ENCODE results near the gene SGSH. TPM values are rescaled to one million over a fixed set of nuclear protein-coding genes. Genes with fewer than 3 reads are reported as not detected.
A peak's percentile ranks its signal among the peaks of the same experiment; 100 is the strongest.
"Not testable (repeated sequence)": the region's sequence is repeated elsewhere in the genome, so short reads cannot be mapped to it uniquely, and the experiment has no call there.

SGSH gene
- polyA plus RNA-seq, 1 donor (not counting 4 experiments of a cell fraction or from before 2014, with no cell fraction given) = 9.6 TPM

DNA sequence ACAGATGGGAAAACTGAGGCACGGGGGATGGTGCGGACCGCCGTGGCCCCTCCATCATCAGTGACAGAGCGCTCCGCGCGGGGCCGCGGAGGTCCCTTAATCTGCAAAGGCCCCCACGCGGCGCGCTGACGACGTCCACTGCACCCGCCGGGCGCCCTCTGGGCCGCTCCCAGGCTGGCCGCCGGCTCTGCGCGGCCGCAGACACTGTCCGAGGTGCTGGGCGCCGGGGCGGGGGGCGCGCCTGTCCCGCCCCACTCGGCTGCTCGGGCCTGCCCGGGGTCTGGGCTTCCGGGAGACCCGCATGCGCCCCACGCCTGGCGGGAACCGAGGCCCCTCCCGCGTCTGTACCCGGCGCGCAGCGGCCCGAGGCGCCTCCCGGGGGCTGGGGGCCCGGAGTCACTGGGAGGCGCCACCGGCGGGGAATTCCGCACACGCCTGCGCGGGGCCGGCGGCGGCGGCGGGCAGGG lies 40.0 kb upstream of the SGSH start:
- DNase-seq (ENCODE audit: low read depth, low spot score) = no peak
- no peak for TF ChIP-seq EZH2 (IDR thresholded peaks at IDR 0.05; ENCODE audit: low read length)
- TF ChIP-seq, protein P1, sequence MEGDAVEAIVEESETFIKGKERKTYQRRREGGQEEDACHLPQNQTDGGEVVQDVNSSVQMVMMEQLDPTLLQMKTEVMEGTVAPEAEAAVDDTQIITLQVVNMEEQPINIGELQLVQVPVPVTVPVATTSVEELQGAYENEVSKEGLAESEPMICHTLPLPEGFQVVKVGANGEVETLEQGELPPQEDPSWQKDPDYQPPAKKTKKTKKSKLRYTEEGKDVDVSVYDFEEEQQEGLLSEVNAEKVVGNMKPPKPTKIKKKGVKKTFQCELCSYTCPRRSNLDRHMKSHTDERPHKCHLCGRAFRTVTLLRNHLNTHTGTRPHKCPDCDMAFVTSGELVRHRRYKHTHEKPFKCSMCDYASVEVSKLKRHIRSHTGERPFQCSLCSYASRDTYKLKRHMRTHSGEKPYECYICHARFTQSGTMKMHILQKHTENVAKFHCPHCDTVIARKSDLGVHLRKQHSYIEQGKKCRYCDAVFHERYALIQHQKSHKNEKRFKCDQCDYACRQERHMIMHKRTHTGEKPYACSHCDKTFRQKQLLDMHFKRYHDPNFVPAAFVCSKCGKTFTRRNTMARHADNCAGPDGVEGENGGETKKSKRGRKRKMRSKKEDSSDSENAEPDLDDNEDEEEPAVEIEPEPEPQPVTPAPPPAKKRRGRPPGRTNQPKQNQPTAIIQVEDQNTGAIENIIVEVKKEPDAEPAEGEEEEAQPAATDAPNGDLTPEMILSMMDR (optimal IDR thresholded peaks at IDR 0.05 in 1 of 3, IDR thresholded peaks at IDR 0.05 in 1 of 3, conservative IDR thresholded peaks at IDR 0.05 in 1 of 3; ENCODE audit: extremely low read depth in 1 of 3, insufficient read depth in 2 of 3, low read length in 3 of 3) = peak in 1 of 3 experiments; percentile 0
- Histone ChIP-seq H3K27ac (ENCODE audit: control insufficient read depth, insufficient read depth, low read length) (peak overlapping the region; percentile 67), H3K9me1 (ENCODE audit: control insufficient read depth, extremely low read depth, insufficient read depth, low read length) (no peaks in the 10 kb centered on the region), H3K79me2 (ENCODE audit: control insufficient read depth, insufficient read depth, low read length) (peaks cover 14% of the 10 kb centered on the region), H4K20me1 (ENCODE audit: control insufficient read depth, extremely low read depth, insufficient read depth, low read length) (no peaks in the 10 kb centered on the region), H3K36me3 (ENCODE audit: control insufficient read depth in 2 of 2, extremely low read depth in 1 of 2, insufficient read depth in 2 of 2, low read length in 2 of 2) (peaks cover 6 to 8% of the 10 kb centered on the region in 2 experiments), H3K27me3 (ENCODE audit: control insufficient read depth, extremely low read depth, insufficient read depth, low read length) (no peaks in the 10 kb centered on the region), H3K4me3 (ENCODE audit: control insufficient read depth in 2 of 3, extremely low read depth in 1 of 3, insufficient read depth in 2 of 3, low read depth in 1 of 3, low read length in 3 of 3) (peak overlapping the region; percentile 14 to 53 (median 51)), H2AFZ (ENCODE audit: control insufficient read depth, low read length) (no peak overlapping the region), H3K9ac (ENCODE audit: control insufficient read depth, extremely low read depth, insufficient read depth, low read length) (peak overlapping the region; percentile 81), H3K4me2 (ENCODE audit: control insufficient read depth, extremely low read depth, insufficient read depth, low read depth, low read length) (peak overlapping the region; percentile 70), H3K4me1 (ENCODE audit: control insufficient read depth, extremely low read depth, insufficient read depth, low read length) (peaks cover 35% of the 10 kb centered on the region), H3K9me3 (ENCODE audit: control insufficient read depth, low read depth, low read length) (no peaks in the 10 kb centered on the region)
- dilution Hi-C loops (cut with MboI; ENCODE audit: extremely low pct_ligation_motif_present, low sequenced_read_pairs) = no loop called here
- FAIRE-seq = no peak

DNA sequence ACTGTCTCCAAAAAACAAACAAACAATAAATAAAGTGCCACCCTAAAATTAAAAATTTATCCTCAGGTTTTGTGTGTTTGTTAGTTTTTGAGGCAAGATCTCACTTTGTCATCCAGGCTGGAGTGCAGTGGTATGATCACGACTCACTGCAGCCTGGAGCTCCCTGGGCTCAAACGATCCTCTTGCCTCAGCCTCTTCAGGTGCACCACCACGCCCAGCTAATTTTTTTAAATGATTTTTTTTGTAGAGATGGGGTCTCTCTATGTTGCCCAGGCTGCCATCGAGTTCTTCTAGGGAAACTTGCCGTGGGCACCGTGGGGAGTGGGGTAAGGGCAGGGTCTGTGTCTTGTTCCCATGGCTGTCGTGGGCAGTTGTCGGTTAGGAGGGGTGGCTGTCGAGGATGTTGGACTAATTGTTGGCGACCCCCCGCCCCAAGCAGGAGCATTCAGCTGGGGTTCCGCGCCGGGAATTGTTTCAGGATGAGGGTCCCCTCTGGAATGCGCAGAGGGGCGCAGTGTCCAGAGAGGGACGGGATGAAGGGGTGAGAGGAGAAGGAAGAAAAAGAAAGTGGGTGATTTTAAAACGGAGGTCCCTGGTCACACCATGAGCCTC lies 39.4 kb upstream of the SGSH start:
- Histone ChIP-seq H2AFZ (ENCODE audit: control insufficient read depth, low read length) (no peak overlapping the region), H3K9me3 (ENCODE audit: control insufficient read depth, low read depth, low read length) (no peaks in the 10 kb centered on the region), H3K79me2 (ENCODE audit: control insufficient read depth, insufficient read depth, low read length) (peaks cover 14% of the 10 kb centered on the region), H3K27ac (ENCODE audit: control insufficient read depth, insufficient read depth, low read length) (peak overlapping the region; percentile 67), H3K9ac (ENCODE audit: control insufficient read depth, extremely low read depth, insufficient read depth, low read length) (peak overlapping the region; percentile 81), H3K4me3 (ENCODE audit: control insufficient read depth in 2 of 3, extremely low read depth in 1 of 3, insufficient read depth in 2 of 3, low read depth in 1 of 3, low read length in 3 of 3) (peak overlapping the region in 2 of 3 experiments; percentile 51 to 53), H3K4me1 (ENCODE audit: control insufficient read depth, extremely low read depth, insufficient read depth, low read length) (peaks cover 40% of the 10 kb centered on the region), H3K4me2 (ENCODE audit: control insufficient read depth, extremely low read depth, insufficient read depth, low read depth, low read length) (peak overlapping the region; percentile 70), H3K9me1 (ENCODE audit: control insufficient read depth, extremely low read depth, insufficient read depth, low read length) (no peaks in the 10 kb centered on the region), H4K20me1 (ENCODE audit: control insufficient read depth, extremely low read depth, insufficient read depth, low read length) (no peaks in the 10 kb centered on the region), H3K27me3 (ENCODE audit: control insufficient read depth, extremely low read depth, insufficient read depth, low read length) (no peaks in the 10 kb centered on the region), H3K36me3 (ENCODE audit: control insufficient read depth in 2 of 2, extremely low read depth in 1 of 2, insufficient read depth in 2 of 2, low read length in 2 of 2) (peaks cover 5 to 8% of the 10 kb centered on the region in 2 experiments)
- no peak for TF ChIP-seq EZH2 (IDR thresholded peaks at IDR 0.05; ENCODE audit: low read length)
- TF ChIP-seq, protein P1 (optimal IDR thresholded peaks at IDR 0.05 in 1 of 3, IDR thresholded peaks at IDR 0.05 in 1 of 3, conservative IDR thresholded peaks at IDR 0.05 in 1 of 3; ENCODE audit: extremely low read depth in 1 of 3, insufficient read depth in 2 of 3, low read length in 3 of 3) = no peak
- FAIRE-seq (no peak), DNase-seq (ENCODE audit: low read depth, low spot score) (no peak)
- dilution Hi-C loops (cut with MboI; ENCODE audit: extremely low pct_ligation_motif_present, low sequenced_read_pairs) = no loop called here

DNA sequence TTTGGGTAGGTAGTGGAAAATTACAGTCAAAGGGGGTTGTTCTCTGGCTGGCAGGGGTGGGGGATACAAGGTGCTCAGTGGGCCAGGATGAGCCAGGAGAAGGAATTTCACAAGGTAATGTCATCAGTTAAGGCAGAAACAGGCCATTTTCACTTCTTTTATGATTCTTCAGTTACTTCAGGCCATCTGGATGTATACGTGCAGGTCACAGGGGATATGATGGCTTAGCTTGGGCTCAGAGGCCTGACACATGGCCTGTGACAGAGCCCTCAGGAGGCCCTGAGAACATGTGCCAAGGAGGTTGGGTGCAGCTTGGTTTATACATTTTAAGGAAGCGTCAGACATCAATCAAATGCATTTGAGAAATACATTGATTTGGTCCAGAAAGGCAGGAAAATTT lies 38.2 kb upstream of the SGSH start:
- H3K4me3 ChIP-seq (ENCODE audit: control insufficient read depth in 2 of 3, extremely low read depth in 1 of 3, insufficient read depth in 2 of 3, low read depth in 1 of 3, low read length in 3 of 3); DNase-seq (ENCODE audit: low read depth, low spot score); H2AFZ ChIP-seq (ENCODE audit: control insufficient read depth, low read length); H3K9ac ChIP-seq (ENCODE audit: control insufficient read depth, extremely low read depth, insufficient read depth, low read length); FAIRE-seq; H3K4me2 ChIP-seq (ENCODE audit: control insufficient read depth, extremely low read depth, insufficient read depth, low read depth, low read length); H3K9me3 ChIP-seq (ENCODE audit: control insufficient read depth, low read depth, low read length); dilution Hi-C loops (cut with MboI; ENCODE audit: extremely low pct_ligation_motif_present, low sequenced_read_pairs); H3K9me1 ChIP-seq (ENCODE audit: control insufficient read depth, extremely low read depth, insufficient read depth, low read length); H3K27me3 ChIP-seq (ENCODE audit: control insufficient read depth, extremely low read depth, insufficient read depth, low read length); H4K20me1 ChIP-seq (ENCODE audit: control insufficient read depth, extremely low read depth, insufficient read depth, low read length); H3K27ac ChIP-seq (ENCODE audit: control insufficient read depth, insufficient read depth, low read length); H3K36me3 ChIP-seq (ENCODE audit: control insufficient read depth in 2 of 2, extremely low read depth in 1 of 2, insufficient read depth in 2 of 2, low read length in 2 of 2): not testable (repeated sequence)
- Histone ChIP-seq H3K79me2 (ENCODE audit: control insufficient read depth, insufficient read depth, low read length) (peaks cover 13% of the 10 kb centered on the region), H3K4me1 (ENCODE audit: control insufficient read depth, extremely low read depth, insufficient read depth, low read length) (peaks cover 43% of the 10 kb centered on the region)
